ENCODE results near the gene NUP214.

NUP214 gene

DNA sequence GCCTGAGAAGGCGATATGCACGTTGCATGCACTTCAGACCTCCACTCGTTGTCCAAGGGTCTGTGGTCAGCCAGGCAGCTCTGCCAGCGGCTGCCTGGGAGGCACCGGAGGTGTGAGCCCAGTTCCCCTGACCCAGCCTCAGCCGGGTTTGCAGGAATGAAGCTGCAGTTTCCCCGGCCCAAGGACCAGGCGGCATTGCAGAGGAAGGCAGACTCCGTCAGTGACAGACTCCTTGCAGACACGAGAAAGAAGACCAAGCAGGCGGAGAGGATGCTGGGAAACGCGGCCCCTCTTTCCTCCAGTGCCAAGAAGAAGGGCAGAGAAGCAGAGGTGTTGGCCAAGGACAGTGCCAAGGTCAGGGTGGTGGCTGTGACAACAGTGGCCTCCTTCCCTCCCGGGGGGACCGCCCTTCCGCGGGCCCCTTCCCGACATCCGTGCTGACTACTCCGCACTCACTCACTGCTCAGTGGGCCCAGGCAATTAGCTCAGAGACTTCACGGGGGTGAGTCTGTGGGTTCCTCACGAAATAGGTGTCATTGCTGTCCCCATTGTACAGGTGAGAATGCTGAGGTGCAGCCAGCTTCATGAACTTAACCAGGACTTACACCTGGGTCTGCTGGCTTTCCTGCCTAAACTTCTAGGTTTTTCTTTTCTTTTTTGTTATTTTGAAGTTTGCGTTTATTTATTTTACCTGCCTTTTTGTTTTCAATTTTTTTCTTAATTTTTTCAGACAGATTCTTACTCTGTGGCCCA lies 39.8 kb upstream of the NUP214 start:
- TF ChIP-seq PAX5 (IDR thresholded peaks at IDR 0.05; ENCODE audit: insufficient read depth, low read length, severe bottlenecking) (no peak), SPI1 (IDR thresholded peaks at IDR 0.05; ENCODE audit: low read depth, low read length) (no peak), POU2F2 (IDR thresholded peaks at IDR 0.05; ENCODE audit: low read depth, low read length) (no peak), TAF1 (IDR thresholded peaks at IDR 0.05; ENCODE audit: low read depth, low read length) (no peak), POLR2A (IDR thresholded peaks at IDR 0.05; ENCODE audit: low read depth, low read length) (no peak), POLR2AphosphoS5 (IDR thresholded peaks at IDR 0.05; ENCODE audit: low read depth, low read length) (no peak)
- FAIRE-seq, result no peak
- DNase-seq (ENCODE audit: insufficient read length, low spot score), result no peak

GRCh38 chr9:131087354-131087893 lies 38.0 kb upstream of the NUP214 start:
- FAIRE-seq, result no peak
- no peak for TF ChIP-seq TAF1 (IDR thresholded peaks at IDR 0.05; ENCODE audit: low read depth, low read length)
- no peak for TF ChIP-seq POLR2AphosphoS5 (IDR thresholded peaks at IDR 0.05; ENCODE audit: low read depth, low read length)
- TF ChIP-seq PAX5 (IDR thresholded peaks at IDR 0.05; ENCODE audit: insufficient read depth, low read length, severe bottlenecking), result no peak
- TF ChIP-seq POU2F2 (IDR thresholded peaks at IDR 0.05; ENCODE audit: low read depth, low read length), result no peak
- TF ChIP-seq POLR2A (IDR thresholded peaks at IDR 0.05; ENCODE audit: low read depth, low read length), result no peak
- no peak for TF ChIP-seq SPI1 (IDR thresholded peaks at IDR 0.05; ENCODE audit: low read depth, low read length)
- DNase-seq (ENCODE audit: insufficient read length, low spot score), result no peak

DNA sequence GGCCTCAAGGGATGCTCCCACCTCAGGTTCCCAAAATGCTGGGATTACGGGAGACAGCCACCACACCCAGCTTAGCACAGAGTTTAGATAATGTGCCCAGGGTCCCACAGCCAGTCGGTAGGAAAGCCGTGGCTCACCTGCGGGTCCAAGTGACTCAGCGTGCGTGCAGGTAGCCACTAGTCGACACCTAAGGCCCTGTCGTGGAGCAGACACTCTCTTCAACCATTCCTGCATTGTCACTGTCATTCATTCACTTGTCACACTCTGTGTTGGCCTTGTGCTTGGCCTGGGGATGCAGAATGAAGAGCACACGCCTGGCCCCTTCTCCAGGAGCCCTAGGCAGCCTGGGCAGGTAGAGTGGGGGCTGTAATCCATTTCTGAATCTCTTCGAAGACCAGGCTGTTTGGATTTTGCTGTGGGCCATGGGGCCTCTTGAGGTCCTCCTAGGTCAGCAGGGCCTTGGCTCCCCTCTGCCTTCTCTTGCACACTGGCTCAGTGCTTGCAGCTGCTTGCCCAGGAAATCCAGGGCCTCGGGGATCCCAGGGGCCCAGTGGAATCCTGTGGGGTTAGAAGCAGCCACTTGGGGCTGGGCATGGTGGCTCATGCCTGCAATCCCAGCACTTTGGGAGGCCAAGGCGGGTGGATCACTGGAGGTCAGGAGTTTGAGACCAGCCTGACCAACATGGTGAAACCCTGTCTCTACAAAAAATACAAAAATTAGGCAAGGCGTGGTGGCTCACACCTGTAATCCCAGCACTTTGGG lies 35.2 kb upstream of the NUP214 start:
- no peak for DNase-seq (ENCODE audit: insufficient read length, low spot score)
- no peak for TF ChIP-seq PAX5 (IDR thresholded peaks at IDR 0.05; ENCODE audit: insufficient read depth, low read length, severe bottlenecking)
- no peak for FAIRE-seq

DNA sequence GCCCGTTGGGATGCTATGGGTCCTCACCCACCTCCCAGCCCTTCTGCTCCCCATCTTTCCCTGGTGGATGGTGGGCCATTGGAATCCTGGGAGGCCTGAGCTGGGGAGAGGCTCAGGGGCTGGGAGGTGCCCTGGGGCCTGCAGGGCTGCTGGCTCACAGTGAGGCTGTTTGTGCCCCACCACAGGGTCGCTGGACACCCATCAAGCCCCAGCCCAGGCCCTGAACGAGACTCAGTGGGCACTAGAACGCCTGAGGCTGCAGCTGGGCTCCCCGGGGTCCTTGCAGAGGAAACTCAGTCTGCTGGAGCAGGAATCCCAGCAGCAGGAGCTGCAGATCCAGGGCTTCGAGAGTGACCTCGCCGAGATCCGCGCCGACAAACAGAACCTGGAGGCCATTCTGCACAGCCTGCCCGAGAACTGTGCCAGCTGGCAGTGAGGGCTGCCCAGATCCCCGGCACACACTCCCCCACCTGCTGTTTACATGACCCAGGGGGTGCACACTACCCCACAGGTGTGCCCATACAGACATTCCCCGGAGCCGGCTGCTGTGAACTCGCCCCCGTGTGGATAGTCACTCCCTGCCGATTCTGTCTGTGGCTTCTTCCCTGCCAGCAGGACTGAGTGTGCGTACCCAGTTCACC lies 33.9 kb upstream of the NUP214 start:
- no peak for DNase-seq (ENCODE audit: insufficient read length, low spot score)
- TF ChIP-seq POLR2A (IDR thresholded peaks at IDR 0.05; ENCODE audit: low read depth, low read length) (no peak), TAF1 (IDR thresholded peaks at IDR 0.05; ENCODE audit: low read depth, low read length) (no peak), SPI1 (IDR thresholded peaks at IDR 0.05; ENCODE audit: low read depth, low read length) (no peak), POU2F2 (IDR thresholded peaks at IDR 0.05; ENCODE audit: low read depth, low read length) (no peak), POLR2AphosphoS5 (IDR thresholded peaks at IDR 0.05; ENCODE audit: low read depth, low read length) (no peak), PAX5 (IDR thresholded peaks at IDR 0.05; ENCODE audit: insufficient read depth, low read length, severe bottlenecking) (no peak)
- FAIRE-seq, result no peak

DNA sequence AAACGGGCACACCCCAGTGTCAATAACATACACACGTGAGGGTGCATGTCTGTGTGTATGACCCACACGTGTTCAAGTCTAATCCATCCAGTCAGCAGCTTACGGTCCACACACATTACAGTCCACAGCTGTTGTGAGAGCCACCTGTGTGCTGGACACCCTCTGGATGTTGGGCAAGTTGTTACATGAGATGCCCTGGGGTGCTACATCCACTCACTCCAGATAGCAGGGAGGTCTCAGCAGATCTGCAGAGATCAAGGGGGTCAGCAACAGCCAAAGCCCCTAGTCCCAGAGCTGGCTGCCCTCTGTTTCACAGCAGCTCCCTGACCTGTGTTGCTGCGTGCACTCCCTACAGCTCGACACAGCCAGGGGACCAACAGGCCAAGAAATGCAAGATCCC lies 33.4 kb upstream of the NUP214 start:
- DNase-seq (ENCODE audit: insufficient read length, low spot score) (no peak), FAIRE-seq (no peak)
- TF ChIP-seq POU2F2 (IDR thresholded peaks at IDR 0.05; ENCODE audit: low read depth, low read length) (no peak), POLR2A (IDR thresholded peaks at IDR 0.05; ENCODE audit: low read depth, low read length) (no peak), PAX5 (IDR thresholded peaks at IDR 0.05; ENCODE audit: insufficient read depth, low read length, severe bottlenecking) (no peak), SPI1 (IDR thresholded peaks at IDR 0.05; ENCODE audit: low read depth, low read length) (no peak), POLR2AphosphoS5 (IDR thresholded peaks at IDR 0.05; ENCODE audit: low read depth, low read length) (no peak), TAF1 (IDR thresholded peaks at IDR 0.05; ENCODE audit: low read depth, low read length) (no peak)

DNA sequence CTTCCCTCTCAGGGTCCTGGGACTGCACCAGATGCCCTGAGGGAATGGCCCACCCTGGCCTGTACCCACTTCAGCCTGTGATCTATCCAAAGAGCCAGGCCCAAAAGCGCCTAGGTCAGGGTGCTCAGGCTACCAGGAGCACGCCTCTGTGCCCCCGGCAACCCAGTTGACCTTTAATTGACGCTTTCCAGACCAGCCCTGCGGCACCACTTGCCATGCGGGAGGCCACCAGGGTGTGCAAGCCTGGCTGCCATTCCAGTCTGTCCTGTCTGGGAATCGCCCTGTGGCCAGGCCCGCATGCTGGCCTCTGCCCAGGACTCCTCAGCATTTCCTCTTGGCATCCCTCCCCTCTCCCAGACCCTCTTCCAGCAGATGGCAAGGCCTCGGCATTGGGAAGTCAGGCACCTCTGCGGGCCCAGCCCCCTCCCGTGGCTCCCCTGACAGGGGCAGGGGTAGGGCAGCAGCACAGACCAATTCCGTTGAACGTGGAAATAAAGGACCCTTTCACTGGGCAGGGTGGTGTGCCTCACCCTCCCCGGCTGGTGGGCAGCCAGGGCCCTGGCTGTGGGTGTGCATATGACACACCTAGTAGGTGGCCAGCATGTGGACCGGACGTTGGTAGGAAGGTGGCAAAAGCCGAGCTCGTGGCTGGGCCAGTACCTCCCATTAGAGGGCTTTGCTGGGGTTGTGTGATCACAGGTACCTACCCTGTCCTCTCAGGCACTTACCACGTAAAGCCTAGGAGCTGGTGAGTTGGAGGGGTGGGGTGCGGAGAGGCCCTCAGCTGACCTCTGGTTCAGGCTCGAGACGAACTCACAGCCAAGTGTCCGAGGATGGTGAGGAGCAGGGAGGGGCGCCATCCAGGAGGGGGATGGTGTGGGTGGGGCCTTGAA lies 32.6 kb upstream of the NUP214 start:
- DNase-seq (ENCODE audit: insufficient read length, low spot score) (no peak), FAIRE-seq (no peak)
- TF ChIP-seq PAX5 (IDR thresholded peaks at IDR 0.05; ENCODE audit: insufficient read depth, low read length, severe bottlenecking), result no peak
- TF ChIP-seq TAF1 (IDR thresholded peaks at IDR 0.05; ENCODE audit: low read depth, low read length), result no peak
- no peak for TF ChIP-seq SPI1 (IDR thresholded peaks at IDR 0.05; ENCODE audit: low read depth, low read length)
- TF ChIP-seq POU2F2 (IDR thresholded peaks at IDR 0.05; ENCODE audit: low read depth, low read length), result no peak

- TF ChIP-seq POLR2A (IDR thresholded peaks at IDR 0.05; ENCODE audit: low read depth, low read length), result no peak
- no peak for TF ChIP-seq PAX5 (IDR thresholded peaks at IDR 0.05; ENCODE audit: insufficient read depth, low read length, severe bottlenecking)
- TF ChIP-seq TAF1 (IDR thresholded peaks at IDR 0.05; ENCODE audit: low read depth, low read length), result no peak
- no peak for FAIRE-seq
- DNase-seq (ENCODE audit: insufficient read length, low spot score), result no peak
These were observed 31.4 kb upstream of the NUP214 start for GRCh38 chr9:131094015-131094414.

DNA sequence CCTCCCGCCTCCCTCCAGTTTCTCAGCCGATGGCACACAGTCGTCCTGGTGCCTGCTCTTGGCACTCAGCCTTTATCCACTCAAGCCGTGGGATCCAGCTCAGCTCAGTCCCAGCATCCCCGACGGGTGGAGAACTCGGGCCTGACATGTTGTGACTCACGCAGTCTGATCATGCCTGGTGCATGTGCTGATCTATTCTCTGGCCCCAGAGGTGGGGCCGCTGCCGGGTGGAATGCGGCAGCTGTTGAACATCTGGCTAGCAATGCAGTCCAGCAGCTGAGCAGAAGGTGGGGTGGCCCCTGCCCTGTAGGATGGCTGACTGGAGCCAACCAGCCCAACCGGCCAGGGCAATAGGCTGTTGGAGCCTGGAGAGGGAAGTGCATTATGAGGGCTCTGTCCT lies 30.8 kb upstream of the NUP214 start:
- DNase-seq (ENCODE audit: insufficient read length, low spot score) (no peak), FAIRE-seq (no peak)
- TF ChIP-seq POLR2A (IDR thresholded peaks at IDR 0.05; ENCODE audit: low read depth, low read length) (no peak), TAF1 (IDR thresholded peaks at IDR 0.05; ENCODE audit: low read depth, low read length) (no peak), PAX5 (IDR thresholded peaks at IDR 0.05; ENCODE audit: insufficient read depth, low read length, severe bottlenecking) (no peak), POU2F2 (IDR thresholded peaks at IDR 0.05; ENCODE audit: low read depth, low read length) (no peak), SPI1 (IDR thresholded peaks at IDR 0.05; ENCODE audit: low read depth, low read length) (no peak), POLR2AphosphoS5 (IDR thresholded peaks at IDR 0.05; ENCODE audit: low read depth, low read length) (no peak)
